ENCODE data around the gene NDUFB7.

NDUFB7 gene

DNA sequence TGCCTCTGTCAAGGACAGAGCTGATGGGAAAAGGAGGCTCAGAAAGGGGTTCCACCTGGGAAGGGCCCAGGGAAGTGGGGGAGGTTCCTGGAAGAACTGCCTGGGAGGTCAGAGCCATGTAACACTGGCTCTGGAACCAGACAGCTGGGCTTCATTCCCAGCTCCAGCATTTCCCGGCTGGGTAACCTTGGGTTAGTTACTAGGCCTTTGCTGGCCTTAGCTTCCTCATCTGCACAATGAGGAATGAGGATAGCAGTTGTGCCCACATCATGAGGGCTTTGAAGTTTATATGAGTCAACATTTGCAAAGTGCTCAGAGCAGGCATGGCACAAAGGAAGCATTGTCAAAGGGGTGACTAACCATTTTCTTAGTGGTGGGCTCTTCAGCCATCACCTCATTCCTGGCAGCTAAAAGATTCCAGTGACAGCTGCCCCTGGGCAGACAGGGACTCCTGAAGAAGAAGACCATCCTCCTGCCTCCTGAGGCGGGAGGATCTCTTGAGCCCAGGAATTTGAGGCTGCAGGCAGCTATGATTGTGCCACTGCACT is 51.9 kb downstream of the NDUFB7 start:
- no peak for DNase-seq

DNA sequence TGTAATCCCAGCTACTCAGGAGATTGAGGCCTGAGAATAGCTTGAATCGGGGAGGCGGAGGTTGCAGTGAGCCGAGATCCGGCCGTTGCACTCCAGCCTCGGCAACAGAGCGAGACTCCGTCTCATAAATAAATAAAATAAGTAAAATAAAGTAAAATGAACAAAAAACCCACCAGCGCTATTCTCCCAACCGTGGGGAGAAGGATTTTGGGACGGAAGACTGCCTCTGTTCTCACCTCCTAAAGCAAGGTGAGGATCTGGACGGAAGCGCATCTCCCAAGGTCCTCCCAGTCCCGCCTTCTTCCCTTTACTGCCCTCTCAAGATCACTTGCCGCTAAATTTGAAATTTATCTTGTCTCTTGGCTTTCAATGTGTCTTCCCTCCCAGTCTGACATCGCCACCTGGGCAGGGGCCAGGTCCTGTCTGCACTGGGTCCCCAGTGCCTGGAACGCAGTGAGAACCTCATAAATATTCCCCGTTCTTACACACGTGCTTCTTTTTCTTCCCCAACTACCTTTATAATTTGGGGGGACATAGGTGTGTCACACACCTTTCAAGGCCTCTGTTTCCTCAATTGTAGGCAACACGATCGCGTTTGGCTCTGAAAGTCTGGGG is 52.5 kb downstream of the NDUFB7 start:
- no peak for DNase-seq

DNA sequence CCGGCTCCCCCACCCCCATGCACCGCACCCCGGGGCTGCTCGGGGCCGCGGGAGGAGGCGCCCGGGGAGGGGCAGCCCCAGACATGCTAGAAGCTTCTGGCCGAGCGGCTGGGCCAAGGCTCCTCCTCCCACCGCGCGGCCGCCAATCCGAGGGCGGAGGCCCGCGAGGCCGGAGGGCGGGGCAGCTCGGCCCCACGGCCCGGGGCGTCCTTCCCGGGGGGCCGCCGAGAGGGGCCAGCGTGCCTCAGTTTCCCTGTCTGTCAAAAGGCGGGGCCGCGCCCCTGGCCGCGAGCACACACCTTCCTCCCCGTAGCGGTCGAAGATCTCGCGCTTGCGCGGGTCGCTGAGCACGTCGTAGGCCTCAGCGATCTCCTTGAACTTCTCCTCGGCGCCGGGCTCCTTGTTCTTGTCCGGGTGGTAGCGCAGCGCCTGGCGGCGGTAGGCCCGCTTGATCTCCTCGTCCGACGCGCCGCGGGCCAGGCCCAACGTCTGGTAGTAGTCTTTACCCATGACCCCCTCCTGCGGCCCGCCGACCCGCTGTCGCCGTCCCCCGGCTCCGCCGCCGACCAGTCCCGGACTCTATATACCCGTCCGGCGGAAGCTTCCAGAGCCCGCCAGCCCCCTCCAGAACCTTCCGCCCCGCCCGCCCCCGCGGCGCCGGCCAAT is 53.9 kb downstream of the NDUFB7 start, which contains the start of gene DNAJB1:
Gene DNAJB1, minus strand, starts transcription at position 558 of the 666 bp plus-strand sequence. Its CDS starts 48 bp downstream, at position 510.
- peak; percentile 81 for DNase-seq

DNA sequence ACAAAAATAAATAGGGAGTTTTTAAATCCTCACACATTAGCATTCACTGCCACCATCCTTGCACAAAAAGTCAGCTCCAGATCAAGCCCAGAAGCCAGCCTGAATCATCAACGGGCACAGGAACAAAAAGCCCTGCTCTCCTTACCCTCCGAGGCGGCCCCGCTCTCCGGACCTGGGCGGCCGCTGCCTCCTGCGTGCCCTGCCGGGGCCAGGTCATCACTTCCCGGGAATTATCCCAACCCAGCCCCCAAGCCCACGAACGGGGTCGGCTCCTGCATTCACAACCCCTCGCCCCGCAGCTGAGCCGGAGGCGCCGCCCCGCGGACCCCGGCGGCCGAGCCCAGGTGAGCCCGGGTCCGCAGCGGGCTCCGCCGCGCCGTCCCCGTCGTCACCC is 54.4 kb downstream of the NDUFB7 start:
- peak; percentile 17 for DNase-seq

DNA sequence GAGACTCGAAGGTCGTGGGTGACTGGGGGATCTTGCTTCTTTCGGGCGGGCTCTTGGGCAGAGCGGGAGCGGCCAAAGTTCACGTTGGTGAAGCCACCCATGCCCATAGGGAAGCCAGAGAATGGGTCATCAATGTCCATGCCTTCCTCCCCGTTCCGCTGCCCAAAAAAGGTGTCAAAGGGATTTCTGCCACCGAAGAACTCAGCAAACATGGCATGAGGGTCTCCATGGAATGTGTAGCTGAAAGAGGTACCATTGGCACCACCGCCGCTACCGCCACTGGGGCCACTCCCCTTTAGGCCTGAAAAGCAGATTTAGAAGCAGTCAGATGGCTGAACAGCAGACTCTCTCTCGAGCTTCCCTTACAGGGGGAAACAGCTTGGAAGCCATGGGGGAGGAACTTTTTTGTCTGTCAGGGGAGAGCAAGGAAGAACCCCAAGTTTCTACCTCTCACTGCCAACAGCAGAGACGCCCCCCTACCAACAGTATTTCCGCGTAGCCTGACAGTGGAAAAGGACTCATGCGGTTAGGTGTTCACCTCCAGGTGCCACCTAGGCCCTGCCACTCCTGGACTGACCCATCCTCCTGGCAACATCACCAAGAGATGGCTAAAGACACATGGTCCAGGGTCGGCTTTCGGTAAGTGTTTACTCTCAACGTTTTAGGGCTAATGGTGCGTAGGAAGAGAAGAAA is 55.0 kb downstream of the NDUFB7 start:
- peak; percentile 20 for DNase-seq
